ENCODE data around the gene ZNF580. TPM values are rescaled to one million over a fixed set of nuclear protein-coding genes. Genes with fewer than 3 reads are reported as not detected.

Gene ZNF580, protein sequence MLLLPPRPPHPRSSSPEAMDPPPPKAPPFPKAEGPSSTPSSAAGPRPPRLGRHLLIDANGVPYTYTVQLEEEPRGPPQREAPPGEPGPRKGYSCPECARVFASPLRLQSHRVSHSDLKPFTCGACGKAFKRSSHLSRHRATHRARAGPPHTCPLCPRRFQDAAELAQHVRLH
- total RNA-seq = 11.9 TPM
- long read RNA-seq, transcript ZNF580-201 (2 exons, 1,261 nt) = major isoform, 5 of 5 reads
- long read RNA-seq, partial matches to known transcripts = 0 of 5 reads
- long read RNA-seq, other reads (novel, unspliced or antisense) = 0 of 5 reads

- ATAC-seq (ENCODE audit: poor library complexity) (peak; percentile 79), DNase-seq (peak; percentile 80)
- intact Hi-C loops (cut with DNase I) = no loop called here
Observed at GRCh38 chr19:55640577-55641425, at the start of gene ZNF580. ZNF580 (plus strand) TSS chr19:55641002; CDS start chr19:55642509, 1,507 bp downstream.

DNA sequence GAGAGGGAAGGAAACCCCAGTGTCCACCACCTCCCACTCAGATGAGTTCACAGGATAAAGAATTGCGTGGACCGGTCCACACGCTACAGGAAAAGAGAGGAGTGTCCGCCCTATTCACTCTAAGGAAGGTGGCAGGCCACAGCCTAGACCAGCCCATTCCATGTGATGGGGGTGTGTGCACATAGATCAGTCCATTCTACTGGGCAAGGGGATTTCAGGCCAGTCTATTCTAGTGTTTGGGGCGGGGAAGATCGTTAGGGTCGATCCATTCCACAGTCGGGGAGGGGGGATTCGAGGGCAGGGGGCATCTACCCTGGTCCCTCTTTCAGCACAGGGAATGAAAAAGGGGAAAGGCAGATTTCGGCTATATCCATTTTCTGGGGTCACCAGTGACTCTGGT, 49.2 kb upstream of the ZNF580 start:
- DNase-seq = no peak
- no peak for ATAC-seq (ENCODE audit: poor library complexity)
- intact Hi-C loops (cut with DNase I) = no loop called here

DNA sequence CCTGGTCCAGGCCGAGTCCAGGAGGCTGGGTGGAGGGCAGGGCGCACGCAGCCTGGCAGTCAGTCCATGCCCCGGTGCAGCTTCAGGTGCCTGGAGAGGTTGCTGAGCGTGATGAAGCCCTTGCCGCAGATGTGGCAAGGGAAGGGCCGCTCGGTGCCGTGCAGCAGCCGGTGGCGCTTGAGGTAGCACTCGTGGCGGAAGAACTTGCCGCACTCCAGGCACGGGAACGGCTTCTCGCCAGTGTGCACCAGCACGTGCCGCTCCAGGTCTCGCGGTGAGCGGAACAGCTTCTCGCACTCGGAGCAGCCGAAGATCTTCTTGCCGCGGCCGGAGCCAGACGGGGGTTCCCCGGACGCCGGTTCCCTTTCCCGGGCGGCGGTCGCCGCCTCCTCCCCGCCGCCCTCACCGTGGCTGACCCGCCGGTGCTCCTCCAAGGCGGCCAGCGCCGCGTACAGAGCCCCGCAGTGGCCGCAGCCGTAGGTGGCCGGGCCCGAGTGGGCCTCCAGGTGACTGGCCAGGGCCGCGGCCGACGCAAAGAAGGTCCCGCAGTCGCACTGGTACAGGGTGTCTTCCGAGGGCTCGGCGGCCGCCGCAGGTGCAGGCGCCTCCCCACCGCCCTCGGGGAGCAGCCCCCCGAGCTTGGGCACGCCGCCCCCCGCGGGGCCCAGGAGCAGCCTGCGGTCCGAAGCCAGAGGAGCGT, 48.3 kb upstream of the ZNF580 start:
- intact Hi-C loops (cut with DNase I) = no loop called here
- ATAC-seq (ENCODE audit: poor library complexity) = no peak
- no peak for DNase-seq

- DNase-seq = no peak
- intact Hi-C loops (cut with DNase I) = no loop called here
- no peak for ATAC-seq (ENCODE audit: poor library complexity)
Observed at GRCh38 chr19:55593096-55593772, 47.6 kb upstream of the ZNF580 start.

GRCh38 chr19:55594996-55595545, 45.7 kb upstream of the ZNF580 start:
- ATAC-seq (ENCODE audit: poor library complexity) (no peak), DNase-seq (peak; percentile 2)
- intact Hi-C loops (cut with DNase I) = no loop called here

DNA sequence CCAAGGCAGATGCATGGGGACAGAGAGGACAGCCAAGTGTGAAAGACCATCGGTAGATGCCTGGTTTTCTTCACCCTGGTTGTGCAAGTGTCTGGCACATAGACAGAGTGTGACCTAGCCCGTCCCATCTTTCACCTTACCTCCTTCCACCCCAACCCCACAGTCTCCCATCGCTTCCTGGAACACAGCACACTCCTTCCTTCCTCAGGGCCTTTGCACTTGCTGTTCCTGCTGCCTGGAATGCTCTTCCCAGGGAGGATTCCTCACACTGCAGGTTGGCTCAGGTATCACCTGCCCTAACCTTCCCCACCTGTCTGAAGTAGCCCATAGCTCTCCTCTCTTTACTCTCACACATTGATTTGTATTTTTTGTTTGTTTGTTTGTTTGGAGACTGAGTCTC, 44.5 kb upstream of the ZNF580 start:
- intact Hi-C loops (cut with DNase I) = no loop called here
- DNase-seq (no peak), ATAC-seq (ENCODE audit: poor library complexity) (no peak)

DNA sequence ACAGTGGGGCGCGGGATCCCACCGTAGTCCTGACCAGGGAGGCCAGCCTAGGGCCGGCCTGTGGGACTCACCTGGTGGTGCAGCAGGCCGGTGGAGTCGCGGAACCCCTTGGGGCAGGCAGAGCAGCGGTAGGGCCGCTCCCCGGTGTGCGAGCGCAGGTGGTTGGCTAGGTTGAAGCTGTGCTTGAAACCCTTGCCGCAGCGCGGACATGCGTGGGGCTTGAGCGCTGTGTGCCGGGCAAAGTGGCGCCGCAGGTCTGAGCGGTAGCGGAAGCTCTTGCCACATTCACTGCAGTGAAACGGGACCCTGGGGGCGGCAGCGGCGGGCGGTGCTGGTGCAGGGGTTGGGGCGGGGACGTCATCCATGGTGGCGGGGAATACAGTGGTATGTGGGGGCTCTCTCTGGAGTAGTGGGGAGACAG, 43.3 kb upstream of the ZNF580 start:
- intact Hi-C loops (cut with DNase I) = no loop called here
- DNase-seq (no peak), ATAC-seq (ENCODE audit: poor library complexity) (no peak)

- no peak for ATAC-seq (ENCODE audit: poor library complexity)
- intact Hi-C loops (cut with DNase I) = no loop called here
- no peak for DNase-seq
Observed at GRCh38 chr19:55598034-55598433, 42.8 kb upstream of the ZNF580 start.

- peak; percentile 93 for DNase-seq
- peak; percentile 79 for ATAC-seq (ENCODE audit: poor library complexity)
- intact Hi-C loops (cut with DNase I) = no loop called here
Observed at GRCh38 chr19:55598719-55599467, 41.9 kb upstream of the ZNF580 start.

GRCh38 chr19:55599468-55599841, 41.3 kb upstream of the ZNF580 start, which contains the start of gene FIZ1:
FIZ1 (minus strand) TSS chr19:55599517; CDS start chr19:55597865, 1,652 bp downstream.
- DNase-seq = peak; percentile 99
- intact Hi-C loops (cut with DNase I) = no loop called here
- peak; percentile 91 for ATAC-seq (ENCODE audit: poor library complexity)

GRCh38 chr19:55599842-55600661, 40.8 kb upstream of the ZNF580 start, which contains the start of gene ZNF524:
ZNF524 (plus strand) TSS chr19:55600288; CDS start chr19:55602113, 1,825 bp downstream.
- DNase-seq (peak; percentile 89), ATAC-seq (ENCODE audit: poor library complexity) (peak; percentile 73)
- intact Hi-C loops (cut with DNase I) = no loop called here

DNA sequence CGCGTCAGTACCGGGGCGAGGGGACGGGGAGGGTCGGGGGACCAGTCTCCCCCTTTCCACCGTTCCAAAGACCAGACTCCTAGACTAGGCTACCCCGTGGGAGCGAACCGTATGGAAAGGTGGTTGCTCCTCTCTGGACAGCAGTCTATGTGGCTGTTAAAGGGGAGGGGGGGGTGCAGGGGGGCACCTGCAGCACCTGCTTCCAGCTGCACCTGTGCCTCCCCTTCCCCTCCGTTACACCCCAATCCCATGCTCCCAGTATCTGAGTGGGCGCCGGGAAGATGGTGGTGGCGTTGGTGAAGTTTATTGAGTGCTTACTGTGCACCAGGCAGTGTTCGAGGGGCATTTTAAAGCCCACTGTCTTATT, 40.2 kb upstream of the ZNF580 start:
- no peak for DNase-seq
- intact Hi-C loops (cut with DNase I) = no loop called here
- ATAC-seq (ENCODE audit: poor library complexity) = no peak

DNA sequence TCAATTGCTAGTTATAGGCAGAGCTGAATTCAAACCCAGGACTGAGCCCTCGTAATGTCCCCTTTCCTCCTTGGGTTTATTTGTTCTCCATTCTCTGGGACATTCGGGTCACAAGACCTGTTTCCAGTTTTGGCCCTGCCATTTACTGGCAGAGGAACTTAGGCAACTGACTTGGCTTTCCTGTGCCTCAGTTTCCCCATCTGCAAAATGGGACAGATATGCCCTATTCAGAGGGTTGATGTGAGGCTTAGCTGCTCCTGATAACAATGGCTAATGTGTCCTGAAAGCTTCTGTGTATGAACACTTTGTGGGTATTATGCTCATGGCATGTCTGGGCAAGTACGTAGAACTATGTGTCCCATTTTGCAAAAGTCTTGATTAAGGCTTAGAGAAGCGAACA, 39.7 kb upstream of the ZNF580 start:
- ATAC-seq (ENCODE audit: poor library complexity) (no peak), DNase-seq (no peak)
- intact Hi-C loops (cut with DNase I) = no loop called here

DNA sequence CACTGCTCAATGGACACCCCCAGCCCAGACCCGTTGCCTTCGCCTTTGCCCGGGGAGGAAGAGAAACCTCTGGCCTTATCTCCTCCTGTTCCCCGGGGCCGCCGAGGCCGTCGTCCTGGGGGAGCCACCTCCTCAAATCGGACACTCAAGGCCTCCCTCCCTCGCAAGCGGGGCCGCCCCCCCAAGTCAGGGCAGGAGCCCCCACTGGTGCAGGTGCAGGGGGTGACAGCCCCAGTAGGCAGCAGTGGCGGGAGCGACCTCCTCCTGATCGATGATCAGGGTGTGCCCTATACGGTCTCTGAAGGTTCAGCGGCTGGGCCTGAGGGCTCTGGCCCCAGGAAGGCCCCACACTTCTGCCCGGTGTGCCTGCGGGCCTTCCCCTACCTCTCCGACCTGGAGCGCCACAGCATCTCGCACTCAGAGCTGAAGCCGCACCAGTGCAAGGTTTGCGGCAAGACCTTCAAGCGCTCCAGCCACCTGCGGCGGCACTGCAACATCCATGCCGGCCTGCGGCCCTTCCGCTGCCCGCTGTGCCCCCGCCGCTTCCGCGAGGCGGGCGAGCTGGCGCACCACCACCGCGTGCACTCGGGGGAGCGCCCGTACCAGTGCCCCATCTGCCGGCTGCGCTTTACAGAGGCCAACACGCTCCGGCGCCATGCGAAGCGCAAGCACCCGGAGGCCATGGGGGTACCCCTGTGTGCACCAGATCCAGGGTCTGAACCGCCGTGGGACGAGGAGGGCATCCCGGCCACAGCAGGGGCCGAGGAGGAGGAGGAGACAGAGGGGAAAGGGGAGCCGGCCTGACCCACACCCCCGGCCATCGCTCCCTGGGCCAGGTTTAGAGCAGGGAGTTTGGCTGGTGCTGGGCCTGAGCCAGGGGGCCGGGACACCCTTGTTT, 38.4 kb upstream of the ZNF580 start:
- intact Hi-C loops (cut with DNase I) = no loop called here
- ATAC-seq (ENCODE audit: poor library complexity) (no peak), DNase-seq (peak; percentile 53)

DNA sequence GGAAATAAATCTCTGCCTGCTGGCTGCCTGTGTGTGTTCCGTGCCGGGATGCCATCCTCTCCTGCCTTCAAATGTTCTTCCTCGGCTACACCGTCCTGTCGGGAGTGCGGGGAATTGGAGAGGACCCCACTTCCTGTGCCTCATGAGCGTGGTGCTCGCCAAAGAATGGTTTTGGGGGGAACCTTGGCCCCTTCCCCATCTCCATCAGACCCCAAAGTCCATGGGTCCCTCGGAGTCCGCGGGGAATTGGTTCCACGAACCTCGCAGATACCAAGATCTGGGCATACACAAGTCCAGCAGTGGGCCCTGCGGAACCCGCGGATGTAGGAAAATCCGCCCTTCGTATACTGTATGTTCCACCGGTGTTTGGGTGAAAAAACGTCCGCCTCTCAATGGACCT, 37.7 kb upstream of the ZNF580 start:
- DNase-seq = no peak
- intact Hi-C loops (cut with DNase I) = no loop called here
- no peak for ATAC-seq (ENCODE audit: poor library complexity)
